GM18526 (cell line): ENCODE results near the gene LMNTD2.
A peak's percentile ranks its signal among the peaks of the same experiment; 100 is the strongest.

Source experiments
- POLR2A ChIP-seq: IDR thresholded peaks from 3 replicates; pipeline ENCODE4 v1.6.1; 2011; ENCODE audit not compliant: insufficient read length; ENCODE audit errors: extremely low read depth

LMNTD2 gene

GRCh38 chr11:518463-519202 is 41.9 kb downstream of the LMNTD2 start:
- peak; percentile 37 for TF ChIP-seq POLR2A

GRCh38 chr11:516400-516799 is 44.1 kb downstream of the LMNTD2 start:
- TF ChIP-seq POLR2A: no peak

- TF ChIP-seq POLR2A: no peak
These were observed 45.4 kb downstream of the LMNTD2 start for GRCh38 chr11:515131-515530.

GRCh38 chr11:514606-515005 is 45.9 kb downstream of the LMNTD2 start:
- no peak for TF ChIP-seq POLR2A

GRCh38 chr11:512761-513595 is 47.6 kb downstream of the LMNTD2 start:
- TF ChIP-seq POLR2A: no peak

GRCh38 chr11:508956-509355 is 51.6 kb downstream of the LMNTD2 start:
- no peak for TF ChIP-seq POLR2A

GRCh38 chr11:507727-508515 is 52.6 kb downstream of the LMNTD2 start:
- TF ChIP-seq POLR2A: no peak

GRCh38 chr11:506995-507726 is 53.4 kb downstream of the LMNTD2 start, which contains the start of gene RNH1:
TSS of gene RNH1 (minus strand) at chr11:507242. CDS start at chr11:502162, 5,080 bp downstream.
- peak; percentile 63 for TF ChIP-seq POLR2A

- peak; percentile 74 for TF ChIP-seq POLR2A
These were observed 54.1 kb downstream of the LMNTD2 start for GRCh38 chr11:506238-506994.

GRCh38 chr11:504994-505344 is 55.6 kb downstream of the LMNTD2 start:
- TF ChIP-seq POLR2A: no peak
